Esophagus squamous epithelium (tissue), 4 donors: Measurements from ENCODE around the gene MAP7D2.

ENCODE experiments used
- CTCF ChIP-seq, 6 experiments: fragments of 450-650 bp in 4 of 6; fragments of 200-600 bp in 2 of 6; sonication (generic) in 2 of 6; IDR thresholded peaks; one replicate each; pipeline ENCODE4 v1.5.1; 2016 to 2019; ENCODE audit warnings: antibody characterized with exemption in 6 of 6, mild to moderate bottlenecking in 4 of 6, moderate library complexity in 4 of 6
- POLR2A ChIP-seq, 4 donors: fragments of 450-650 bp; IDR thresholded peaks; one replicate each; pipeline ENCODE4 v1.6.1; 2017; ENCODE audit warnings: antibody characterized with exemption in 4 of 4, mild to moderate bottlenecking in 4 of 4, moderate library complexity in 3 of 4

DNA sequence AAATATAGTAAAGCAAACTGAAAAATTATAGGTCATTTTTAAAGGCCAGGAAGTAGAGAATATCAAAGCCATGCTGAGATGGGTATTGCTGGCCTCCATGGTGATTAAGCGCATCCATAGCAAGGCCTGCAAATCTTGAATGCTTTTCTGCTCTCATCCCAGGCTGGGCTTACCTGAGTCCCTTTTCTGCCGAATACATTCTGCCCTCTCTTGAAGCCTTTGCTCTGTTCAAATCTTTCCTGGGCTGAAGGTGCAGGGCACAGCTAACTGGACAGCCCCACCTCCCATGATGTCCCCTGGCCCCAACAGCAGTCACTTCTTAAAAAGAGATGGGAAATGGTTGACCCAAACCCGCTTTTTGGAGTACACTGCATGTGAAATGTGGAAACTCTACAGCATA lies 35.0 kb upstream of the MAP7D2 start:
- no peak for TF ChIP-seq CTCF (IDR thresholded peaks at IDR 0.05)
- TF ChIP-seq POLR2A (IDR thresholded peaks at IDR 0.05), result no peak
